Mammary epithelial cell (primary cell): ENCODE results near the gene CCR1.

ENCODE experiments used
- EZH2 ChIP-seq: IDR thresholded peaks from 2 replicates; pipeline ENCODE4 v1.6.1; 2012; ENCODE audit warnings: low read length, inconsistent platforms, borderline replicate concordance
- TF ChIP-seq, protein P1 (sequence below), 2 donors: IDR thresholded peaks in 1 of 2; conservative IDR thresholded peaks in 1 of 2; 2 replicates each; pipeline ENCODE4 v1.5.1; 2011 to 2012; ENCODE audit warnings: inconsistent platforms in 2 of 2, low read length in 2 of 2, mild to moderate bottlenecking in 2 of 2, control low read depth in 1 of 2, low read depth in 1 of 2; ENCODE audit not compliant: insufficient read depth in 1 of 2; ENCODE audit errors: extremely low read depth in 1 of 2

DNA sequence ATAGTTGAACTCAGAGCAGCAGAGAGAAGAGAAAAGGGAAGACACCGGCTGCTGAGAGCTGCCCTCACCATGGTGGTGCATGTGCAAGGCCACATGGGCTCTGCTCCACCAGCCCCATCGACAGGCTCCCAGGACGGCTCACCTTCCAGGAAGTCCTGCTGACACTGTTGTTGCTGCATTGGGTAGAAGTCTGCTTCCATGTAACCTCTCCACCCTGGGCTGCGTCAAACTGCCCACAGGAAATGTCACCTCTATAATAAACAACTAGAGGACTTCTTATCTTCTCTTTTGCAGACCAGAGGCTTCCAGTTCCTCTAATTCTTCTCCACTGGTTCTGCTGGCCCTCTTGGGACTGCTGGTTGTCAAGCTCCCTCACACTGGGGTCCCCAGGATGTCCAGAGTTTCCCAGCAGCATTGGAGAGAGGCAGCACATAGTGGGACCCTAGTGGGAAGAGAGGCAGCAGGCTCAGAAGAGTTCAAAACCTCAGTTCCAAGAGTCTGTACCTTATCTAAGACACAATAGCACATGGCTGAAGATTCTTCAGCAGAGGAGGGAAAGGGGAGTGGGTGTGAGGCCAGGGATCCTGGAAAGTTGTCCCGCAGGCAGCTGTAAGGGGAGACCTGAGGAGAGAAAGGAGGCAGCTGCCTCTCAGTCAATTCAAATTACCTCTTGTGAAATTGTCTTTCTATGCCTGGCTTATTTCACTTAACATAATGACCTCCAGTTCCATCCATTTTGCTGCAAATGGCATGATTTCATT is 28.4 kb upstream of the CCR1 start:
- TF ChIP-seq, protein P1, sequence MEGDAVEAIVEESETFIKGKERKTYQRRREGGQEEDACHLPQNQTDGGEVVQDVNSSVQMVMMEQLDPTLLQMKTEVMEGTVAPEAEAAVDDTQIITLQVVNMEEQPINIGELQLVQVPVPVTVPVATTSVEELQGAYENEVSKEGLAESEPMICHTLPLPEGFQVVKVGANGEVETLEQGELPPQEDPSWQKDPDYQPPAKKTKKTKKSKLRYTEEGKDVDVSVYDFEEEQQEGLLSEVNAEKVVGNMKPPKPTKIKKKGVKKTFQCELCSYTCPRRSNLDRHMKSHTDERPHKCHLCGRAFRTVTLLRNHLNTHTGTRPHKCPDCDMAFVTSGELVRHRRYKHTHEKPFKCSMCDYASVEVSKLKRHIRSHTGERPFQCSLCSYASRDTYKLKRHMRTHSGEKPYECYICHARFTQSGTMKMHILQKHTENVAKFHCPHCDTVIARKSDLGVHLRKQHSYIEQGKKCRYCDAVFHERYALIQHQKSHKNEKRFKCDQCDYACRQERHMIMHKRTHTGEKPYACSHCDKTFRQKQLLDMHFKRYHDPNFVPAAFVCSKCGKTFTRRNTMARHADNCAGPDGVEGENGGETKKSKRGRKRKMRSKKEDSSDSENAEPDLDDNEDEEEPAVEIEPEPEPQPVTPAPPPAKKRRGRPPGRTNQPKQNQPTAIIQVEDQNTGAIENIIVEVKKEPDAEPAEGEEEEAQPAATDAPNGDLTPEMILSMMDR (conservative IDR thresholded peaks at IDR 0.05 in 1 of 2, IDR thresholded peaks at IDR 0.05 in 1 of 2; ENCODE audit: extremely low read depth in 1 of 2, insufficient read depth in 1 of 2, low read depth in 1 of 2, low read length in 2 of 2): no peak
- no peak for TF ChIP-seq EZH2
